ENCODE measurements around the gene MIB1. TPM values are rescaled to one million over a fixed set of nuclear protein-coding genes. Genes with fewer than 3 reads are reported as not detected.

MIB1 gene
- total RNA-seq, 1 experiment from 2014 or later = 48.8 TPM

DNA sequence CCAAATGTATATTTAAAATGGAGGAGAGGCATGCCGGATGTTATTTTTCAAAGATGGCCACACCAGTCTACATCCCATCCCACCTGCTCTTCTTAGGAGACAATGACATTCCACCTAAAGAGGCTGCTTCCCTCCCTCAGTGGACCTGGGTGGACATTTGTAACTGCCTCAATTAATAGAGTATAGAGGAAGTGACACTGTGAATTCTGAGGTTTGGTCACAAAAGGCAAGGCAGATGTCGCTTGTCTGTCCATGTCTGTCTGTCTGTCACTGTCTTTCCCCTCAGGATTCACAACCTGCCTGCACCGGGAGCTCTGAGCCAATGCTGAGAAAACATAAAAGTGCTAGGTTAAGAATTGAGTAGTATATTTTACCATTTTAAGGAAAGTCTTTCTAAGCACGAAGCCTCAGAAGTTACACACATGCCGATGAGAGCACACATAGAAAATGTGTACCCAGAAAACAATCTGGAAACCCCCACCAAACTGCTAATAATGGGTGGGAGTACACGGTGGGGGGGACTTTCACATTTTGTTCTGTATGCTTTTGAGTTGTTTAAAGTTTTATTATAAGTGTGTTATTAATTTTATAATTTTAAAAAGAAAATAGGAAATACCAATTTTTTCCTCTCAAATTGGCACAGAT lies 21.0 kb downstream of the MIB1 start:
- Histone ChIP-seq H3K23ac (ENCODE audit: insufficient read length, low read depth, low read length) (no peak overlapping the region), H2BK12ac (ENCODE audit: insufficient read length, low read depth, low read length) (no peak overlapping the region), H4K20me1 (ENCODE audit: control insufficient read depth, insufficient read depth, insufficient read length) (no peaks in the 10 kb centered on the region), H3K23me2 (ENCODE audit: insufficient read length, low read depth, low read length, poor library complexity, severe bottlenecking) (no peaks in the 10 kb centered on the region), H3K4ac (ENCODE audit: low read depth, low read length) (no peak overlapping the region), H3K4me1 (ENCODE audit: insufficient read depth, low read length) (peaks cover 2% of the 10 kb centered on the region; the same call in 1 of the 2 replicates), H2BK20ac (ENCODE audit: low read depth, low read length, poor library complexity, severe bottlenecking) (no peak overlapping the region), H2AFZ (ENCODE audit: low read length) (no peak overlapping the region), H2BK5ac (ENCODE audit: insufficient read length, low read length) (no peak overlapping the region), H3K27ac (ENCODE audit: insufficient read length, low read depth, low read length) (no peak overlapping the region), H3K79me2 (ENCODE audit: insufficient read depth, low read length) (peaks cover 12% of the 10 kb centered on the region; the same call in 1 of the 2 replicates), H3K56ac (ENCODE audit: insufficient read length, low read depth, low read length) (no peak overlapping the region), H3K9ac (ENCODE audit: extremely low read depth, insufficient read length, low read length) (no peak overlapping the region), H4K8ac (replicated peaks; ENCODE audit: insufficient read length, low read depth, low read length) (no peak overlapping the region), H3K4me2 (ENCODE audit: insufficient read depth, insufficient read length, low read length) (no peak overlapping the region), H2BK120ac (ENCODE audit: low read depth, low read length, poor library complexity, severe bottlenecking) (no peak overlapping the region), H3T11ph (ENCODE audit: low read length) (no peak overlapping the region), H4K5ac (ENCODE audit: insufficient read length, low read depth, low read length) (no peak overlapping the region), H3K14ac (ENCODE audit: insufficient read depth, low read length) (no peak overlapping the region), H4K91ac (ENCODE audit: insufficient read length, low read depth, low read length) (no peak overlapping the region), H3K9me3 (ENCODE audit: control insufficient read depth, low read depth, low read length) (no peaks in the 10 kb centered on the region), H3K79me1 (ENCODE audit: insufficient read depth, low read depth, low read length, poor library complexity, severe bottlenecking) (peaks cover 4% of the 10 kb centered on the region), H2BK15ac (ENCODE audit: low read depth, low read length) (no peak overlapping the region), H2AK5ac (ENCODE audit: insufficient read length, low read length) (no peak overlapping the region), H3K18ac (ENCODE audit: insufficient read length, low read depth, low read length) (no peak overlapping the region), H3K27me3 (ENCODE audit: insufficient read depth, low read length) (no peaks in the 10 kb centered on the region)
- TF ChIP-seq, protein P1, sequence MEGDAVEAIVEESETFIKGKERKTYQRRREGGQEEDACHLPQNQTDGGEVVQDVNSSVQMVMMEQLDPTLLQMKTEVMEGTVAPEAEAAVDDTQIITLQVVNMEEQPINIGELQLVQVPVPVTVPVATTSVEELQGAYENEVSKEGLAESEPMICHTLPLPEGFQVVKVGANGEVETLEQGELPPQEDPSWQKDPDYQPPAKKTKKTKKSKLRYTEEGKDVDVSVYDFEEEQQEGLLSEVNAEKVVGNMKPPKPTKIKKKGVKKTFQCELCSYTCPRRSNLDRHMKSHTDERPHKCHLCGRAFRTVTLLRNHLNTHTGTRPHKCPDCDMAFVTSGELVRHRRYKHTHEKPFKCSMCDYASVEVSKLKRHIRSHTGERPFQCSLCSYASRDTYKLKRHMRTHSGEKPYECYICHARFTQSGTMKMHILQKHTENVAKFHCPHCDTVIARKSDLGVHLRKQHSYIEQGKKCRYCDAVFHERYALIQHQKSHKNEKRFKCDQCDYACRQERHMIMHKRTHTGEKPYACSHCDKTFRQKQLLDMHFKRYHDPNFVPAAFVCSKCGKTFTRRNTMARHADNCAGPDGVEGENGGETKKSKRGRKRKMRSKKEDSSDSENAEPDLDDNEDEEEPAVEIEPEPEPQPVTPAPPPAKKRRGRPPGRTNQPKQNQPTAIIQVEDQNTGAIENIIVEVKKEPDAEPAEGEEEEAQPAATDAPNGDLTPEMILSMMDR (conservative IDR thresholded peaks at IDR 0.05) = no peak
- Mint-ChIP-seq H3K36me3 (ENCODE audit: insufficient read depth in 1 of 3, low read depth in 3 of 3) (peaks cover 11% of the 10 kb centered on the region in 3 experiments; a peak in 6 of 7 replicates), H3K27ac (peak overlapping the region; percentile 57 to 94 (median 86); a peak in 4 of 7 replicates), H3K4me1 (peaks cover 32% of the 10 kb centered on the region in 2 experiments), H3K4me3 (no peak overlapping the region), H3K9me3 (no peaks in the 10 kb centered on the region), H3K27me3 (ENCODE audit: low read depth) (no peaks in the 10 kb centered on the region)
- no CpG with 5 or more reads among the region's 6 CpGs for WGBS (ENCODE audit: extremely low coverage, insufficient read length, low lambda C conversion rate)
- no peak for DNase-seq

Data from H9 (cell line).